ENCODE measurements around the gene ERC1. TPM values are rescaled to one million over a fixed set of nuclear protein-coding genes. Genes with fewer than 3 reads are reported as not detected.
A peak's percentile ranks its signal among the peaks of the same experiment; 100 is the strongest.

Gene ERC1
- total RNA-seq, 1 experiment from 2014 or later, result 55.1 TPM

- DNase-seq (ENCODE audit: unreplicated experiment), result peak; percentile 17
- peaks cover 9% of the 10 kb centered on the region for H3K4me1 Mint-ChIP-seq (ENCODE audit: insufficient read depth, unreplicated experiment)
- H3K27me3 Mint-ChIP-seq (ENCODE audit: insufficient read depth, unreplicated experiment), result no peaks in the 10 kb centered on the region
- intact Hi-C loops (cut with micrococcal nuclease), result no loop called here
- H3K4me3 Mint-ChIP-seq (ENCODE audit: unreplicated experiment), result peak overlapping the region; percentile 16
- peaks cover 19% of the 10 kb centered on the region for H3K36me3 Mint-ChIP-seq (ENCODE audit: insufficient read depth, unreplicated experiment)
- ChIA-PET POLR2A (no interaction called here), CTCF (interaction anchor here (0.5 to 0.7 kb wide), 4 partner anchors 44 to 560 kb away, joined by 3 read pairs; no protein-coding TSS in a partner anchor)
- H3K27ac Mint-ChIP-seq (ENCODE audit: low read depth, unreplicated experiment), result peak overlapping the region; percentile 13
- BruUV-seq (replicated peaks), result no TSS peak
- H3K9me3 Mint-ChIP-seq (ENCODE audit: unreplicated experiment), result peaks cover 9% of the 10 kb centered on the region
- no peak for TF ChIP-seq CTCF (IDR thresholded peaks at IDR 0.05; ENCODE audit: unreplicated experiment)
Observed at GRCh38 chr12:1318327-1319031, 327.5 kb downstream of the ERC1 start.

GRCh38 chr12:1319212-1319611 lies 328.2 kb downstream of the ERC1 start:
- DNase-seq (ENCODE audit: unreplicated experiment), result no peak
- H3K27ac Mint-ChIP-seq (ENCODE audit: low read depth, unreplicated experiment), result no peak overlapping the region
- ChIA-PET CTCF (interaction anchor here (0.5 to 0.7 kb wide), 3 partner anchors 52 to 559 kb away, joined by 3 read pairs; no protein-coding TSS in a partner anchor), POLR2A (interaction anchor here (0.7 kb wide), 1 partner anchor 142 kb away, joined by 3 read pairs; no protein-coding TSS in a partner anchor)
- peaks cover 9% of the 10 kb centered on the region for H3K4me1 Mint-ChIP-seq (ENCODE audit: insufficient read depth, unreplicated experiment)
- H3K4me3 Mint-ChIP-seq (ENCODE audit: unreplicated experiment), result peak overlapping the region; percentile 16
- no peak for TF ChIP-seq CTCF (IDR thresholded peaks at IDR 0.05; ENCODE audit: unreplicated experiment)
- peaks cover 9% of the 10 kb centered on the region for H3K9me3 Mint-ChIP-seq (ENCODE audit: unreplicated experiment)
- peaks cover 19% of the 10 kb centered on the region for H3K36me3 Mint-ChIP-seq (ENCODE audit: insufficient read depth, unreplicated experiment)
- BruUV-seq (replicated peaks), result no TSS peak
- no peaks in the 10 kb centered on the region for H3K27me3 Mint-ChIP-seq (ENCODE audit: insufficient read depth, unreplicated experiment)
- intact Hi-C loops (cut with micrococcal nuclease), result no loop called here

- H3K4me3 Mint-ChIP-seq (ENCODE audit: unreplicated experiment), result no peak overlapping the region
- peaks cover 9% of the 10 kb centered on the region for H3K4me1 Mint-ChIP-seq (ENCODE audit: insufficient read depth, unreplicated experiment)
- CTCF ChIA-PET, result no interaction called here
- BruUV-seq (replicated peaks), result no TSS peak
- peaks cover 3% of the 10 kb centered on the region for H3K9me3 Mint-ChIP-seq (ENCODE audit: unreplicated experiment)
- H3K36me3 Mint-ChIP-seq (ENCODE audit: insufficient read depth, unreplicated experiment), result peaks cover 19% of the 10 kb centered on the region
- DNase-seq (ENCODE audit: unreplicated experiment), result no peak
- no peak for TF ChIP-seq CTCF (IDR thresholded peaks at IDR 0.05; ENCODE audit: unreplicated experiment)
- POLR2A ChIA-PET, result interaction anchor here (0.6 to 0.7 kb wide), 2 partner anchors 49 to 143 kb away, joined by 3 read pairs; no protein-coding TSS in a partner anchor
- H3K27me3 Mint-ChIP-seq (ENCODE audit: insufficient read depth, unreplicated experiment), result no peaks in the 10 kb centered on the region
- intact Hi-C loops (cut with micrococcal nuclease), result no loop called here
- H3K27ac Mint-ChIP-seq (ENCODE audit: low read depth, unreplicated experiment), result no peak overlapping the region
Observed at GRCh38 chr12:1320021-1320420, 329.0 kb downstream of the ERC1 start.

- Mint-ChIP-seq H3K9me3 (ENCODE audit: unreplicated experiment) (no peaks in the 10 kb centered on the region), H3K4me3 (ENCODE audit: unreplicated experiment) (no peak overlapping the region), H3K27me3 (ENCODE audit: insufficient read depth, unreplicated experiment) (no peaks in the 10 kb centered on the region), H3K27ac (ENCODE audit: low read depth, unreplicated experiment) (no peak overlapping the region), H3K36me3 (ENCODE audit: insufficient read depth, unreplicated experiment) (no peaks in the 10 kb centered on the region), H3K4me1 (ENCODE audit: insufficient read depth, unreplicated experiment) (peaks cover 9% of the 10 kb centered on the region)
- ChIA-PET POLR2A (interaction anchor here (1.1 kb wide), 1 partner anchor 16 kb away, joined by 3 read pairs; no protein-coding TSS in a partner anchor), CTCF (no interaction called here)
- BruUV-seq (replicated peaks), result no TSS peak
- no peak for DNase-seq (ENCODE audit: unreplicated experiment)
- no peak for TF ChIP-seq CTCF (IDR thresholded peaks at IDR 0.05; ENCODE audit: unreplicated experiment)
- intact Hi-C loops (cut with micrococcal nuclease), result no loop called here
Observed at GRCh38 chr12:1322821-1323220, 331.8 kb downstream of the ERC1 start.
